NCI-H82 treated with DMSO at 0.1 percent for 48 hours (cell line): Measurements from ENCODE around the gene PLEKHN1.
A peak's percentile ranks its signal among the peaks of the same experiment; 100 is the strongest.
"Not testable (repeated sequence)": the region's sequence is repeated elsewhere in the genome, so short reads cannot be mapped to it uniquely, and the experiment has no call there.

ENCODE experiments used
- DNase-seq: peaks from one replicate; lab custom pipeline; 2025; ENCODE audit not compliant: unreplicated experiment; lab: John Stamatoyannopoulos, UW

PLEKHN1 gene

DNA sequence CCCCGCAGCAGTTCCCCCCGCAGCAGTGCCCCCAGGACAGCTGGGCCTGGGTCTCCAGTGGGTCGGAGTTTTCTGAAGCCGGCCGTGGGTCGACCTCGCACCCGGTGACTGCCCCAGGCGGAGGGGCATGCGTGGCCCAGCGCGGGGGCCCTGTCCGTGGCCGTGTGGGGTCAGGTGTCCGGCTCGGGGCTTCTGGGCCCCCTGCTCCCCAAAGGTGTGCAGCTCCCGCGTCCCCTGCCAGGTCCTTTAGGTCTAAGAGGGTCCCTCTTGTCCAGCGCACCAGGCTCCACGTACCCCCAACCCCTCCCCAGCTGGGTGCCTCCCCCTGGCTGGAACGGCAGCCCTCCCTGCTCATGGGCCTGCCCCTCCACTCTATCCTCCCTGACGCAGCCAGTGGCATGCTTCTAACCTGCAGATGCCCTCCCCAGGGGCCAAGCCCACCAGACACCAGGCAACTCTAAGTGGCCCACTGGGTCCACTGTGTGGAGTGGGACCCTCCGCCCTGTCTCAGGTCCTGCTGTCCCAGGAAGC, 39.6 kb downstream of the PLEKHN1 start:
- DNase-seq = no peak

DNA sequence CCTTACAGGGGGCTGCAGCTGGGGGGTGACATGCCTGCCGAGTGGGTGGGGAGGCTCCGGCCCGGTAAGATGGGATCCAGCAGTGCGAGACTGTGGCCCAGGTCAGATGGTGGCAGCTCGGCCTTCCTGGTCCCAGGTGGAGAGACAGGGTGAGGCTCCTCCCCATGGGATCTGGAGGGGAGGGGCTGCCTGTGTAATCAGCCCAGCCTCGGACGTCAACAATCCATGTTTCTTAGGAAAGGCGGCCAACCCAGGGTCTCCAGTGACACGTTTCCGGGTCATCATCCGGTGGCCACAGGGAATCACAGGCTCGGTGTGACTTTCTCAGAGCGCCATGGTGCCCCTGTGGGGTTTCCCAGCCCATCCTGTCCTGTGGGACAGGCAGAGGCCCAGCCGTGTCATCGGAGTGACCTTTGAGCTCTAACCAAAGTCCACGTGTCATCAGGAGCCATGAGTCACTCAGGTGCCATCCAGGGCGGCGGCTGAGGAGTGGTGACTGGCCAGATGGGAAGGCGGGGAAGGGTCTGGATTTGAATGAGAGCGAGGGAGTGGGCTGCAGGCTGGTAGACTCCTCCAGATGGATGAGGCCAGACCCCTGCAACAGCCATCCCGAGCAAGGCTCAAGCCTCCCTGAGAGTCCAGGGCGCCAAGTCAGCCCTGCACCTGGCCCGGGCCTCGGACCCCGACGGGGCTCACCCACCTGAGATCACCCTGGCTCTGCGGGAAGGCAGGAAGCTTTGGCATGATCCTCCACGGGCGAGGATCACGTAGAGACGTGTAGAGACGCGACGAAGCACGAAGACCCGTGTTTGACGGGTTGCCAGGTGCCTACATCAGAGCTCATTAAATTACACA, 40.2 kb downstream of the PLEKHN1 start:
- DNase-seq = no peak

DNA sequence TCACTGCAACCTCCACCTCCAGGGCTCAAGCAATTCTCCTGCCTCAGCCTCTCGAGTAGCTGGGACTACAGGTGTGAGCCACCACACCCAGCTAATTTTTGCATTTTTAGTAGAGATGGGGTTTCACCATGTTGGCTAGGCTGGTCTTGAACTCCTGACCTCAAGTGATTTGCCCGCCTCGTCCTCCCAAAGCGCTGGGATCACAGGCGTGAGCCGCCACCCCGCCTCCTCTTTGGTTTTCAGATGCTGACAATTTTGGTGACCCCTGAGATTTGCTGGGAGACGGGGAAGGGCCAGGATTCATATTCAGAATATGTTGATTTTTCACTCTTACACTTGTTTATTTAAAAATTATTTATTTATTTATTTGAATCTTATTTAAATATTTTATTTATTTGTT, 43.8 kb downstream of the PLEKHN1 start:
- not testable (repeated sequence) for DNase-seq

DNA sequence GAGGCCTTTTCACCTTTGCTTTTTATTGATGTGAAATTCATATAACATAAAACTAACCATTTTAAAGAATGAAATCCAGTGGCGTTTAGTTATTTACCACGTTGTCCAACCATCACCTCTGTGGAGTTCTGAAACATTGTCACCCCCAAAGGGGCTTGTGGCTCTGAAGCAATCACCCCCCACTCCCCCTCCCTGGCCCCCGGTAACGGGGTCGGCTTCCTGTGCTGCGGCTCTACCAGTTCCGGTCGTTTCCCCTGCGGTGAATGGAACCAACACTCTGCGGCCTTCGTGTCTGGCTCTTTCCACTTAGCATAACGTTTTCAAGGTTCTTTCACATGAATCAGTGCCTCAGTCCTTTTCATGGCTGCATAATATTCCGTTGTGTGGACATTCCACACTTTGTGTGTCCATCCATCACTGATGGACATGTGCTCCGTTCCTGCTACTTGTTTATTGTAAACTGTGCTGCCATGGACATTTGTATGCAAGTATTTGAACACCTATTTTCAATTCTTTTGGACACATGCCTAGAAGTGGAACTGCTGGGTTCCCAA, 45.2 kb downstream of the PLEKHN1 start:
- DNase-seq = no peak

DNA sequence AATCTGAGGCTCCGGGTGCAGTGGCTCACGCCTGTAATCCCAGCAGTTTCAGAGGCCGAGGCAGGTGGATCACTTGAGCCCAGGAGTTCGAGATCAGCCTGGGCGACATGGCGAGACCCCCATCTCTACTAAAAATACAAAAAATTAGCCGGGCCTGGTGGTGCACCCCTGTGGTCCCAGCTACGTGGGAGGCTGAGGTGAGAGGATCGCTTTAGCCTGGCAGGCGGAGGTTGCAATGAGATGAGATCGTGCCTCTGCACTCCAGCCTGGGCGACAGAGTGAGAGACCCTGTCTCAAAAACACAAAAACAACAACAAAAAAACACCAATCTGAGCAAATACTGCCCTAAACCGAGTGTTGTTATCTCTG, 46.4 kb downstream of the PLEKHN1 start:
- not testable (repeated sequence) for DNase-seq

DNA sequence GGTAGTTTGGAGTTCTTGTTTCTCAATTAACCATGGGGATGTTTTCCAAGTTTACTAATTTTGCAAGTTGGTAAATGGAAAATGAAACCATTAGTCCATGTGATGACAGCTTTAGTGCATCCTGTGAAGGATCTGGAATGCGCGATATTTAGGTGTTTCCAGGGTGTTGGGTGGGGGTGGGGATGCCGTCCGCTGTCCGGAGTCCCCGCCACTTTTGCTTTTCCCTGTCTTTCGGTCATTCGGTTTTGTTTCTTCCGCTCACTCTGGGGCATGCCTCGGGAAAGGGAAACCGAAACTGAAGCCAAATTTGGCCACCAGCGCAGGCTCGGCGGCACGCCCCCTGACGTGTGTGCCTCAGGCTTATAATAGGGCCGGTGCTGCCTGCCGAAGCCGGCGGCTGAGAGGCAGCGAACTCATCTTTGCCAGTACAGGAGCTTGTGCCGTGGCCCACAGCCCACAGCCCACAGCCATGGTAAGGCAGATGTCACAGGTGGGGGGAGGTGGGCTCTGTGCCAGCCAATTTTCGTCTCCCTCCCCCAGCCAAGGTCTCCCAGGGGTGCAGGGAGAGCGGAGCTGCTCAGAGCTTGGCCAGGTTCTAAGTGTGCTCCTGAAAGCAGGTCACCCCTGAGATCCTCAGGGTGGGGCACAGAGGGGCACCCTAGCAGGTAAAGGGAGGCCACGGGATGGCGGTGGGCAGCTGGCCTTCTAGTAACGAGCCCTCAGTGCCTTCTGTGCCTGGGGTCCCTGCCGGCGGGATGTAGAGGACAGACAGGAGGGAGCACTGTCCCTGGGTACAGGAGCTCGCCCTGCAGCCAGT, 47.0 kb downstream of the PLEKHN1 start, which contains the start of gene ISG15:
TSS of gene ISG15 (plus strand) at position 393 of the 817 bp plus-strand sequence. CDS start at position 470, 77 bp downstream.
- no peak for DNase-seq

DNA sequence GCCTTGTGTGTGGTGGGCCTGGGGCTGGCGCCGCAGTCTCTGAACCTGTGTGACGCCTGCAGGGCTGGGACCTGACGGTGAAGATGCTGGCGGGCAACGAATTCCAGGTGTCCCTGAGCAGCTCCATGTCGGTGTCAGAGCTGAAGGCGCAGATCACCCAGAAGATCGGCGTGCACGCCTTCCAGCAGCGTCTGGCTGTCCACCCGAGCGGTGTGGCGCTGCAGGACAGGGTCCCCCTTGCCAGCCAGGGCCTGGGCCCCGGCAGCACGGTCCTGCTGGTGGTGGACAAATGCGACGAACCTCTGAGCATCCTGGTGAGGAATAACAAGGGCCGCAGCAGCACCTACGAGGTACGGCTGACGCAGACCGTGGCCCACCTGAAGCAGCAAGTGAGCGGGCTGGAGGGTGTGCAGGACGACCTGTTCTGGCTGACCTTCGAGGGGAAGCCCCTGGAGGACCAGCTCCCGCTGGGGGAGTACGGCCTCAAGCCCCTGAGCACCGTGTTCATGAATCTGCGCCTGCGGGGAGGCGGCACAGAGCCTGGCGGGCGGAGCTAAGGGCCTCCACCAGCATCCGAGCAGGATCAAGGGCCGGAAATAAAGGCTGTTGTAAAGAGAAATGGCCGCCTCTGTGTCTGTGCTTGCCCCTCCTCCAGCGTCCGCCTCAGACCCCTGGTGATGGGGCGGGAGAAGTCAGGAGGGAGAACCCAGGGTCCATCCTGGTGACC, 47.8 kb downstream of the PLEKHN1 start:
- DNase-seq = no peak

DNA sequence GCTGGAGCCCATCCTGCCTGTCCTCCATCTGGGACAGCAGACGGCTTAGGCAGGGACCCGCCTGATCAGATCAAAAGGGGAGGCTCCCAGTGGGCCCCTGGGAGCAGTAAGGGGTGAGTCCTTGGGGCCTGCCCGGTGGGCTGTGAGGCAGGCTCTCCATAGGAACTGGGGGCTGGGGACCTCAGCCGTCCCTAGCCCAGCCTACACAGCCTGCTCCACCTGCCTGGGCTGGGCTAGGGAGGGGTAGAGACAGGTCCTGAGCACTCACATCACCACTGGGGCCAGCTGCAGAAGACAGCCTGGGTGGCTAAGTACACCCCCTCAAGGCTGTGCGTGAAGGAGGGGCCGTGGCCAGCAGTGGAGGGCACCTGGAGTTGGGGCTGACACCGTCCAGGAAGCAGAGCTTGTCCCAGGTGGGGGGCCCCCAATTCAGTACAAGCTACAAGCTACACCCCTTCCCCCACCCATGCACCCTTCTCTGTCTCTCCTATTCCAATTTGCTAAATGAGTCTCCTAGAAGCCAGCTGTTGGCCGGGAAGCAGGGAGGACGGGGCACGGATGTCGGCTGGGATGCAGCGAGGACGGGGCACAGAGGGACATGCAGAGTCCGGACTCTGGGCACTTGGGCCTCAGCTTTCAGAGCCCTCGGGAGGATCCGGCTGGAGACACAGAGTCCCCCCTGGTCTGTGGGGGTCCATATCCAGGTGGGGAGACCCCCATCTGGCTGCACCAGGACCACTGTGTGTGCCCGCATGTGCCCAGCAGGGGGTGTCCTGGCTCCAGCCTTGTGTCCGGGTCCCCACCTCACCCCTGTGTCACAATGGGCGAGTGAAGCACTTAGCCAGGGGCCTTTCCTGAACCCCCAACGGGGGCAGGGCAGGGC, 48.8 kb downstream of the PLEKHN1 start:
- no peak for DNase-seq

DNA sequence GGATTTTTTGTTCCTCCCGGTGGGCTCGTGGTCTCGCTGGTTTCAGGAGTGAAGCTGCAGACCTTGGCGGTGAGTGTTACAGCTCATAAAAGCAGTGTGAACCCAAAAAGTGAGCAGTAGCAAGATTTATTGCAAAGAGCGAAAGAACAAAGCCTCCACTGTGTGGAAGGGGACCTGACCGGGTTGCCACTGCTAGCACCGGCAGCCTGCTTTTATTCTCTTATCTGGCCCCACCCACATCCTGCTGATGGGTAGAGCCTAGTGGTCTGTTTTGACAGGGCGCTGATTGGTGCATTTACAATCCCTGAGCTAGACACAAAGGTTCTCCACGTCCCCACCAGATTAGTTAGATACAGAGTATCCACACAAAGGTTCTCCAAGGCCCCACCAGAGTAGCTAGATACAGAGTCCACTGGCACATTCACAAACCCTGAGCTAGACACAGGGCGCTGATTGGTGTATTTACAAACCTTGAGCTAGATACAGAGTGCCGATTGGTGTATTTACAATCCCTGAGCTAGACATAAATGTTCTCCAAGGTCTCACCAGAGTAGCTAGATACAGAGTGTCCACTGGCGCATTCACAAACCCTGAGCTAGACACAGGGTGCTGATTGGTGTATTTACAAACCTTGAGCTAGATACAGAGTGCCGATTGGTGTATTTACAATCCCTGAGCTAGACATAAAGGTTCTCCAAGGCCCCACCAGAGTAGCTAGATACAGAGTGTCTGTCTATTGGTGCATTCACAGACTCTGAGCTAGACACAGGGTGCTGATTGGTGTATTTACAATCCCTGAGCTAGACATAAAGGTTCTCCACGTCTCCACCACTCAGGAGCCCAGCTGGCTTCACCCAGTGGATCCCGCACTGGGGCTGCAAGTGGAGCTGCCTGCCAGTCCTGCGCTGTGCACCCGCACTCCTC, 51.4 kb downstream of the PLEKHN1 start:
- DNase-seq = not testable (repeated sequence)

DNA sequence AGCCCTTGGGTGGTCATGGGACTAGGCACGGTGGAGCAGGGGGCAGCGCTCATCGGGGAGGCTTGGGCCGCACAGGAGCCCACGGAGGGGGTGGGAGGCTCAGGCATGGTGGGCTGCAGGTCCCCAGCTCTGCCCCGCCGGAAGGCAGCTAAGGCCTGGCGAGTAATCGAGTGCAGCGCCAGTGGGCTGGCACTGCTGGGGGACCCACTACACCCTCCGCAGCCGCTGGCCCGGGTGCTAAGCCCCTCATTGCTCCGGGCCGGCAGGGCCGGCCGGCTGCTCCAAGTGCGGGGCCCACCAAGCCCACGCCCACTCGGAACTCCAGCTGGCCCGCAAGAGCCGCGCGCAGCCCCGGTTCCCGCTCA, 52.0 kb downstream of the PLEKHN1 start:
- DNase-seq = not testable (repeated sequence)

DNA sequence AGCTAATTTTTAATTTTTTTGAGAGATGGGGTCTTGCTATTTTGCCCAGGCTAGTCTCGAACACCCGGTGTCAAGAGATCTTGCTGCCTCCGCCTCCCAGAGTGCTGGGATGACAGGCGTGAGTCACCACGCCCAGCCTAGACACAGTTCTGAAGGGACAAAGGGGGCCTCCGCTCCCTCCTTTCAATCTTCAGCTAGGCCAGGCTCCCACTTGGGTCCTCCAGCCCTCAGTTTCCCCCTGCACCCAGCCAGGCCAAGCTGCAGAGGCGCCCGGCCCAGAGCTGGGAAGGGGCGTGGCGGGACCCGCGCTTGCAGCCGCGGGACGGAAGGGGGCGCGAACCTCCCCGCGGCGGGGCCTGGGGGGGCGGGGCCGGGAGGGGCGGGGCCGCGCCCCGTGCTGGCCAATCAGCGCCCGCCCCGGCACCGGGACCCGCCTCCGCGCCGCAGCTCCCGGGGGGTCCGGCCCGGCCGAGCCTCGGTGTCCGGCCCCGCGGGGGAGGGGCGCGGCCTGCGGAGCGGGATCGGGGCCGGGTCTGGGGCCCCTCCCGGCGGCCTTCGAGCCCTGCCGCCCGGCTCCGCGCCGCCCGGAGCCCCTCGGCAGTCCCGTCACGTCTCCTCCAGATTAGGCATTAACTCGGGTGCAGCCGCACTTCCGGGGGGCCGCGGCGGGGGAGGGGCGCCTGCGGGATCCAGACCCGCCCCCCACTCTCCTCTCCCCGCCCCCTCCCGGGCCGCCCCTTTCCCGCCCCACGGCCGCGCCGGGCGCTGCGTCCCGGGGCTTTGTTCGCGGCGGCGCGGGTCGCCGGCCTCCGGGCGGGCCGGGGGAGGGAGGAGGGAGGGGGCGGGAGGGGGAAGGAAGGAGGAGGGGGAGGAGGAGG, 53.1 kb downstream of the PLEKHN1 start:
- DNase-seq = peak; percentile 19

DNA sequence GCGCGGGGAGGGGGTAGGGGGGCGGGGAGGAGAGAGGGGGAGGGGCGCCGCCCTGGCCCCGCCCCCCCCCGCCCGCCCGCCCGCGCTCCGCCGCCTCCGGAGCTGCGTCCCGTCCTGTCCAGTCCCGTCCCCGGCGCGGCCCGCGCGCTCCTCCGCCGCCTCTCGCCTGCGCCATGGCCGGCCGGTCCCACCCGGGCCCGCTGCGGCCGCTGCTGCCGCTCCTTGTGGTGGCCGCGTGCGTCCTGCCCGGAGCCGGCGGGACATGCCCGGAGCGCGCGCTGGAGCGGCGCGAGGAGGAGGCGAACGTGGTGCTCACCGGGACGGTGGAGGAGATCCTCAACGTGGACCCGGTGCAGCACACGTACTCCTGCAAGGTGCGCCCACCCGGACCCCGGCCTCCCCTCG, 53.7 kb downstream of the PLEKHN1 start, which contains the start of gene AGRN:
TSS of gene AGRN (plus strand) at position 121 of the 405 bp plus-strand sequence. CDS start at position 174, 53 bp downstream.
- no peak for DNase-seq

DNA sequence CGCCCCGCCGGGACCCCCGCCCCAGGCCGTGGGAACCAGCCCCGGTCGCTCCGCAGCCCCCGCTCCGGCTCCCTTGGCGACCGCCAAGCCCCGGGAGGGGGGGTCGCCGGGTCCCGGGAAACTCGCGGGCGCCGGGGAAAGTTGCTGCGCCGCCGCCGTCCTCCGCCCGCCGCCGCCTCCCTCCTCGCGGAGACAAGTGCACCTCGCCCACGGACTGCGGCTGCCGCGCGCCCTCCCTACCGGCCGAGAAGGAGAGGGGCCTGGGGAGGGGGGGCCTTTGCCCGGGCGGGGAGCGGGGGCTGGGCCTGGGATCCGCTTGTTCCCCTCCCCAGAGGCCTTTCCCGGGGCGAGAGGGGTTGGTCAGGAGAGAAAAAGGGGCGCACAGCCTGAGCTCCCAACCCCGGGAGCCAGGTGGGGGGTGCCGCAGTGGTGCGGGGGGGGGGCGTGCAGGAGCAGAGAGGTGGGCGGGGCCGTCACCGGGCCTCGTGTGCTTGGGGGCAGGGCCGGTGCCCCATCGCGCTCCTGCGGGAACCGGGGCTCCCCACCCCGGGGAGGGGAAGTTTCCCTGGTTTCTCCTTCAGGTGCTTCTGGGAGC, 54.2 kb downstream of the PLEKHN1 start:
- no peak for DNase-seq

DNA sequence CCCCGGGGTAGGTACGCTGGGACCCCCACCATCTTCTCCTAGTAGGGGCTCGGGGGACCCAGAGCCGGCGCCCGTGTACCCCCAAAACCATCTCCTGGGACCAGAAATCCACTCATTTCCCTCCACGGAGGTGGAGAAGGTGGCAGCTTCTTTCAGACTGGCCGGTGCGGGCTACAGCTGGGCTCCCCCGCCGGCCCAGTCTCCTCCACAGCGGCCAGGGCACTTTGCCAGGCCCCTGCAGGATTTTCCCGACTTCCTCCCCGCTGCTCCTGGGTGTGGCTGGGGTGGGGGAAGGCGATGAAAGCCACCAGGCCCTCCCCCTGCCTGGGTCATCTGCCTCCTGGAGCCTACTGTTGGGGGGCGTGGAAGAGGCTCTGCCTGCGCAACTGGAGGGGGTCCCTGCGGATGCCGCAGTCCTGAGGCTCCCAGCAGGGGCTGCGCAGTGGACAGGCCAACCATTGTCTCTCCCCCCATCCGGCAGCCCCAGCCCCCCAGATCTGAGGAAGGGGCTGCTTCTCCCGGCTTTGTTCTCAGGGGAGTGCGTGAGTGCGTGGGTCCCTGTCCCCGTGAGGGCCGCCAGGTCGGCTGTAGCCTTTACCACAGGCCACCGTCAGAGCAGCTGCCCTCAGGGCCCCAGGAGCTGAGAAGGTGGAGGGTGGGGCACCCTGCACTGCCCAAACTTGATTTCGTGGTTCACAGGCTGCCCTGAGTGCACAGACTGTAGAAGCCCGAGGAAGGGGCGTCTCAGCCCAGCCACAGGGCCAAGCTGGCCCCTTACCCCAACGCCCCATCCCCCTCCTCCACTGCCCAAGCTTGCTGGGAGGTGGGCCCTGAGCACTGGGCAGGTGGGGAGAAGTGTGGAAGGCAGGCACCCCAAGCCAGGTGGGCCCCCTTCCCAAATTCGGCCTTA, 55.0 kb downstream of the PLEKHN1 start:
- no peak for DNase-seq

DNA sequence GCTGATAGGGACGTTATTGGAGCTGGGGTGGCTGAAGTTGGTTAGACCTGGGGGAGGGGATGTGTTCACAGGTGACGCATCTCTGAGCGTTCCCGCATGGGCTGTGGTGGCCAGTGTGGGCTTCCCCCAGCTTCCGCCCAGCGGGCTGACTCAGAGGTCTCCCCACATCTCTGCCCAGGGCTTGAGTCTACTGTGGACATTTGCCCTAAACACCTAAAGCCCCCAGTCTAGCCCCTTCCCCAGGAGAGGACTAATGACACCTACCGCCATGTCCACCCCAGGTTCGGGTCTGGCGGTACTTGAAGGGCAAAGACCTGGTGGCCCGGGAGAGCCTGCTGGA, 55.6 kb downstream of the PLEKHN1 start:
- DNase-seq = no peak

DNA sequence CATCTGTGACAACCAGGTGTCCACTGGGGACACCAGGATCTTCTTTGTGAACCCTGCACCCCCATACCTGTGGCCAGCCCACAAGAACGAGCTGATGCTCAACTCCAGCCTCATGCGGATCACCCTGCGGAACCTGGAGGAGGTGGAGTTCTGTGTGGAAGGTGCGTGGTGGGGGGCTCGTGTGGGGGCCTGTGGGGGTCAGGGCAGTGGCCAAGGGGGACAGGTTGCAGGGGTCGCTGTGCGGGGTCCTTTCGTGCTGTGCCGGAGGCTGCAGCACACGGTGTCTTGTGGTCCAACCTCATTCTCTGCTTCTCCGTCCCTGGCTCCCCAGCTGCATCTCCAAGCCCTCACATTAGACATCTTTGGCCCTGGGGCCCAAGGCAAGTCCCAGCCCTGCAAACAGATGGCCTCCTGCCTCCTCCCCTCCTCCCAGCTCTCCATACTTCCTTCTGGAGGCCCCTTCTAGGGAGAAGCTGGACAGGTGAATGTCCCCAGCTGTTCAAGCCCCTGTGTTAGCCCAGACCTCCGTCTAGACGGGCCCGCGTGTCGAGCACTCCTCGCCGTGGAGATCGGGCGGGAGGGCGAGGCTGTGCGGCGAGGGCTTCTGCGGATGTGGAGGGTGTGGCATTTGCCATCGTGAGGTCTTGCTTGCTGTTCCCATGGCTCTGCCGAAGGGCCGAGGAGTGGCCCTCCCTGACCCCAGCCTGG, 56.2 kb downstream of the PLEKHN1 start:
- DNase-seq = no peak
